Esophagus squamous epithelium (tissue), 4 donors: Measurements from ENCODE around the gene PBRM1.

ENCODE experiments used
- CTCF ChIP-seq, 6 experiments: fragments of 450-650 bp in 4 of 6; fragments of 200-600 bp in 2 of 6; sonication (generic) in 2 of 6; IDR thresholded peaks; one replicate each; pipeline ENCODE4 v1.5.1; 2016 to 2019; ENCODE audit warnings: antibody characterized with exemption in 6 of 6, mild to moderate bottlenecking in 4 of 6, moderate library complexity in 4 of 6
- POLR2A ChIP-seq, 4 donors: fragments of 450-650 bp; IDR thresholded peaks; one replicate each; pipeline ENCODE4 v1.6.1; 2017; ENCODE audit warnings: antibody characterized with exemption in 4 of 4, mild to moderate bottlenecking in 4 of 4, moderate library complexity in 3 of 4

GRCh38 chr3:52558436-52558835, 127.3 kb downstream of the PBRM1 start:
- TF ChIP-seq CTCF (IDR thresholded peaks at IDR 0.05) (no peak), POLR2A (IDR thresholded peaks at IDR 0.05) (no peak)
